Natural killer cell (primary cell): ENCODE results near the gene DOCK2. TPM values are rescaled to one million over a fixed set of nuclear protein-coding genes. Genes with fewer than 3 reads are reported as not detected.

ENCODE experiments used
- ATAC-seq, 3 donors: fragments of 150-1000 bp in 2 of 3; fragments of 200-7000 bp in 1 of 3; cut with Tn5 transposase; 1 replicate in 1 of 3; 2 replicates in 2 of 3; pipeline ENCODE4 v1.10.0; 2021; ENCODE audit warnings: mild to moderate bottlenecking in 2 of 3, moderate library complexity in 2 of 3
- DNase-seq, 2 donors: peaks; one replicate each; pipeline versions ENCODE4 v3.0.0 to v3.0.0-alpha.2; 2013 to 2021; ENCODE audit warnings: mixed read lengths in 1 of 2
- H3K27ac ChIP-seq: one replicate; pipeline ENCODE4 v1.5.1; 2013; ENCODE audit warnings: mild to moderate bottlenecking, low read length
- H3K27me3 ChIP-seq: one replicate; pipeline ENCODE4 v1.6.1; 2013; ENCODE audit warnings: low read length; ENCODE audit not compliant: control insufficient read depth, insufficient read depth
- H3K36me3 ChIP-seq: one replicate; pipeline ENCODE4 v1.6.1; 2013; ENCODE audit warnings: low read length; ENCODE audit not compliant: control insufficient read depth, insufficient read depth
- H3K4me1 ChIP-seq: one replicate; pipeline ENCODE4 v1.6.1; 2013; ENCODE audit warnings: low read length; ENCODE audit not compliant: control insufficient read depth, insufficient read depth
- H3K4me3 ChIP-seq: one replicate; pipeline ENCODE4 v1.5.1; 2013; ENCODE audit warnings: low read length
- H3K9me3 ChIP-seq: one replicate; pipeline ENCODE4 v1.6.1; 2013; ENCODE audit warnings: low read length; ENCODE audit not compliant: control insufficient read depth, insufficient read depth
- H3K27ac Mint-ChIP-seq, 2 donors: one replicate each; pipeline ENCODE4 v1.8.0; 2022; ENCODE audit warnings: mild to moderate bottlenecking in 2 of 2, mixed read lengths in 2 of 2, moderate library complexity in 1 of 2
- H3K27me3 Mint-ChIP-seq, 2 donors: one replicate each; pipeline ENCODE4 v1.8.0; 2022; ENCODE audit warnings: low read depth in 2 of 2, mixed read lengths in 2 of 2
- H3K36me3 Mint-ChIP-seq: one replicate; pipeline ENCODE4 v1.8.0; 2022; ENCODE audit warnings: mixed read lengths
- H3K4me1 Mint-ChIP-seq, 2 donors: one replicate each; pipeline ENCODE4 v1.8.0; 2022; ENCODE audit warnings: mixed read lengths in 2 of 2
- H3K4me3 Mint-ChIP-seq: one replicate; pipeline ENCODE4 v1.8.0; 2022; ENCODE audit warnings: mild to moderate bottlenecking, moderate library complexity, mixed read lengths
- H3K9me3 Mint-ChIP-seq, 2 donors: one replicate each; pipeline ENCODE4 v1.8.0; 2022; ENCODE audit warnings: mixed read lengths in 2 of 2
- CTCF ChIP-seq: fragments of 200-600 bp; IDR thresholded peaks from one replicate; pipeline ENCODE4 v1.8.0; 2022; ENCODE audit warnings: antibody characterized with exemption
- WGBS: methylation state at CpG from one replicate; pipeline ENCODE4 v1.1.7; 2013; ENCODE audit warnings: missing lambda C conversion rate; ENCODE audit not compliant: insufficient coverage; 5-methylcytosine and 5-hydroxymethylcytosine counted together
- intact Hi-C: fragments of 100-400 bp; cut with micrococcal nuclease; formaldehyde crosslinking; loops from one replicate; pipeline ENCODE4 v1.14.2; 2022
- total RNA-seq, 4 donors: library from RNA; stranded (reverse); fragments of 120-200 nt in 1 of 4; gene quantifications; one replicate each; pipeline versions ENCODE4 v1.2.3 to v1.2.4, GENCODE V29; 2013 to 2022

Gene DOCK2
- total RNA-seq, 3 donors from 2014 or later (not counting 1 experiment from before 2014, with no cell fraction given): 317 to 361 (median 320) TPM

- DNase-seq (no peak), ATAC-seq (no peak)
- peaks cover 50 to 53% of the 10 kb centered on the region in 2 donors for H3K4me1 Mint-ChIP-seq
- no peak for TF ChIP-seq CTCF
- no peaks in the 10 kb centered on the region for H3K27me3 ChIP-seq
- H3K9me3 ChIP-seq: no peaks in the 10 kb centered on the region
- peak overlapping the region in 1 of 2 donors; percentile 29 for H3K27ac Mint-ChIP-seq
- H3K36me3 Mint-ChIP-seq: no peaks in the 10 kb centered on the region
- no peaks in the 10 kb centered on the region for H3K4me1 ChIP-seq
- H3K4me3 ChIP-seq: no peak overlapping the region
- no peak overlapping the region for H3K27ac ChIP-seq
- H3K4me3 Mint-ChIP-seq: no peak overlapping the region
- H3K36me3 ChIP-seq: no peaks in the 10 kb centered on the region
- no peaks in the 10 kb centered on the region for H3K9me3 Mint-ChIP-seq
- intact Hi-C loops: no loop called here
- H3K27me3 Mint-ChIP-seq: no peaks in the 10 kb centered on the region
- WGBS: 96% methylated on average over 5 of the region's 5 CpGs
Measured at GRCh38 chr5:169910393-169910792, 273.3 kb downstream of the DOCK2 start.

GRCh38 chr5:169911448-169912212 lies 274.6 kb downstream of the DOCK2 start:
- Mint-ChIP-seq H3K27ac (no peak overlapping the region), H3K9me3 (no peaks in the 10 kb centered on the region), H3K27me3 (no peaks in the 10 kb centered on the region), H3K4me1 (peaks cover 50 to 54% of the 10 kb centered on the region in 2 donors), H3K4me3 (no peak overlapping the region), H3K36me3 (no peaks in the 10 kb centered on the region)
- Histone ChIP-seq H3K4me3 (no peak overlapping the region), H3K36me3 (peaks cover 2% of the 10 kb centered on the region), H3K27me3 (no peaks in the 10 kb centered on the region), H3K4me1 (no peaks in the 10 kb centered on the region), H3K9me3 (no peaks in the 10 kb centered on the region), H3K27ac (no peak overlapping the region)
- intact Hi-C loops: no loop called here
- TF ChIP-seq CTCF: no peak
- ATAC-seq: no peak
- whole genome bisulfite sequencing: 77% methylated on average over 2 of the region's 4 CpGs
- DNase-seq: no peak

GRCh38 chr5:169913479-169913878 lies 276.4 kb downstream of the DOCK2 start:
- no peaks in the 10 kb centered on the region for H3K36me3 Mint-ChIP-seq
- peaks cover 4% of the 10 kb centered on the region for H3K36me3 ChIP-seq
- H3K9me3 ChIP-seq: no peaks in the 10 kb centered on the region
- H3K27me3 Mint-ChIP-seq: no peaks in the 10 kb centered on the region
- ATAC-seq: no peak
- no peak overlapping the region for H3K4me3 Mint-ChIP-seq
- no peak for DNase-seq
- WGBS: 100% methylated on average over 2 of the region's 2 CpGs
- no peaks in the 10 kb centered on the region for H3K27me3 ChIP-seq
- peak overlapping the region in 1 of 2 donors; percentile 36 for H3K27ac Mint-ChIP-seq
- H3K27ac ChIP-seq: no peak overlapping the region
- TF ChIP-seq CTCF: no peak
- intact Hi-C loops: no loop called here
- no peaks in the 10 kb centered on the region for H3K9me3 Mint-ChIP-seq
- peaks cover 44 to 55% of the 10 kb centered on the region in 2 donors for H3K4me1 Mint-ChIP-seq
- no peaks in the 10 kb centered on the region for H3K4me1 ChIP-seq
- H3K4me3 ChIP-seq: no peak overlapping the region

- no peak overlapping the region for H3K27ac Mint-ChIP-seq
- no peak for ATAC-seq
Measured at GRCh38 chr5:169914766-169915165, 277.7 kb downstream of the DOCK2 start.

More at GRCh38 chr5:169914766-169915165, 277.7 kb downstream of the DOCK2 start:
- no peaks in the 10 kb centered on the region for H3K9me3 Mint-ChIP-seq
- H3K4me1 Mint-ChIP-seq: peaks cover 49 to 53% of the 10 kb centered on the region in 2 donors
- Histone ChIP-seq H3K9me3 (no peaks in the 10 kb centered on the region), H3K4me1 (no peaks in the 10 kb centered on the region), H3K4me3 (no peak overlapping the region), H3K27ac (no peak overlapping the region), H3K27me3 (no peaks in the 10 kb centered on the region), H3K36me3 (peaks cover 4% of the 10 kb centered on the region)
- H3K4me3 Mint-ChIP-seq: no peak overlapping the region
- intact Hi-C loops: no loop called here
- H3K36me3 Mint-ChIP-seq: no peaks in the 10 kb centered on the region
- 93% methylated on average over 2 of the region's 2 CpGs for WGBS
- H3K27me3 Mint-ChIP-seq: no peaks in the 10 kb centered on the region
- TF ChIP-seq CTCF: no peak
- no peak for DNase-seq
